Measurements from ENCODE around the gene CDK6.
"Not testable (repeated sequence)": the region's sequence is repeated elsewhere in the genome, so short reads cannot be mapped to it uniquely, and the experiment has no call there.

DNA sequence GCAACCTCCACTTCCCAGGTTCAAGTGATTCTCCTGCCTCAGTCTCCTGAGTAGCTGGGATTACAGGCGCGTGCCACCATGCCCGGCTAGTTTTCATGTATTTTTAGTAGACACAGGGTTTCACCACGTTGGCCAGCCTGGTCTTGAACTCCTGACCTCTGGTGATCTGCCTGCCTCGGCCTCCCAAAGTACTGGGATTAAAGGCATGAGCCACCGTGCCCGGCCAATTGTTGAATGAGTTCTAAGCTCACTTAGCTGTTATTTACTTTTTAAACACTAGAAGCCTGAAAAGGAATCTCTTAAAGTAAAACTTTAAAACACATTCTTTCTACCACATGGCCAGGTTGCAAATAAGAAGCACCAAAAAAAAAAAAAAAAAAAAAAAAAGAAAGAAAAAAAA, 231.9 kb downstream of the CDK6 start:
- TF ChIP-seq POLR2A, EP300, POLR2AphosphoS5 (IDR thresholded peaks at IDR 0.05): not testable (repeated sequence)

All from stomach (tissue), 4 donors.